GM19455 (cell line): Measurements from ENCODE around the gene HPSE.

ENCODE experiments used
- ATAC-seq: cut with Tn5 transposase; IDR thresholded peaks from one replicate; pipeline ENCODE4 v1.9.1; 2021; ENCODE audit not compliant: unreplicated experiment

The HPSE gene

DNA sequence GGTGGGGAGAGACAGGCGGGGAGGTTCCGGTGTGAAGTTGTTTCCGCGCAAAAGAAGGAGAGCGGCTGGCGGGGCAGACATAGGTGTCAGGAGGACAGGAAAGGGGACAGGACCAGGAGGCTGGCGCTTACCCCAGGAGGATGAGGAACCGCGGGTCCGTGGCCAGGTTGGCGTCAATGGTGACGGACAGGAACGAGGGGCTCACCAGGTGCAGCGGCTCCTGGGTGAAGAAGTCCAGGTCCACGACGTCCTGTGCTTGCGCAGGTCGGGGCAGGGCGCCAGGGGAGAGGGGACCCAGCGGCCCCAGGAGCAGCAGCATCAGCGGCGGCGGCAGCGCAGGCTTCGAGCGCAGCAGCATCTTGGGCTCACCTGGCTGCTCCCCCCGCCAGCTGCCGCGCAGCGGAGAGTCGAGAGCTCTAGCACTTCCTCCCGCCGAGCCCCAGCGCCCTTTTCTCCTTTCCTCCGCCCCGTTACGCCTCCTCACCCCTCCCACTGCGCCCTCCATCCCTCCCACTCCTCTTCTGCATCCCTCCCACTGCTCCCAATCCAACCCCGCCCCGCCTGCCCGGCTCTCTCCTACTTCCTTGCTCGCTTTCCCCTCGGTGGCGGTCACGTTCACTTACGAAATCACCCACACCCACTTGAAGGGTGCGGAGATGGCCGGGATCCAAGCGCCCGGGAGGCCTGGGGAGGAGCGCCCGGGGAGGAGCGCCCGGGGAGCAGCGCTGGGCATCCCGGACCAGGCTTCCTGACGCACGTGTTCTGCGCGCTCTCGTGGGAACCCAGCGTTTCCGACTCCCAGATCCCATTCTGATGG, at the start of gene HPSE:
Gene HPSE (minus strand): TSS at position 424 of the 817 bp plus-strand sequence. CDS start 66 bp downstream, at position 358.
- peak; percentile 95 for ATAC-seq

DNA sequence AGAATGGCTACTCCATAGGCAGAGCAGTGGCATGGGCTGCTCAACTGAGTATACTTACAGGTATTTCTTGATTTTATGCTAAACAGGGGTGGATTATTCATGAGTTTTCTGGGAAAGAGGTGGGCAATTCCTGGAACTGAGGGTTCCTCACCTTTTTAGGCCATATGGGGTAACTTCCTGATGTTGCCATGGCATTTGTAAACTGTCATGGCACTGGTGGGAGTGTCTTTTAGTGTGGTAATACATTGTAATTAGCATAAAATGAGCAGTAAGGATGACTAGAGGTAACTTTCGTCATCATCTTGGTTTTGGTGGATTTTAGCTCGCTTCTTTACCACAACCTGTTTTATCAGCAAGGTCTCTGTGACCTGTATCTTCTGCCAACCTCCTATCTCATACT, 48.2 kb upstream of the HPSE start:
- no peak for ATAC-seq

DNA sequence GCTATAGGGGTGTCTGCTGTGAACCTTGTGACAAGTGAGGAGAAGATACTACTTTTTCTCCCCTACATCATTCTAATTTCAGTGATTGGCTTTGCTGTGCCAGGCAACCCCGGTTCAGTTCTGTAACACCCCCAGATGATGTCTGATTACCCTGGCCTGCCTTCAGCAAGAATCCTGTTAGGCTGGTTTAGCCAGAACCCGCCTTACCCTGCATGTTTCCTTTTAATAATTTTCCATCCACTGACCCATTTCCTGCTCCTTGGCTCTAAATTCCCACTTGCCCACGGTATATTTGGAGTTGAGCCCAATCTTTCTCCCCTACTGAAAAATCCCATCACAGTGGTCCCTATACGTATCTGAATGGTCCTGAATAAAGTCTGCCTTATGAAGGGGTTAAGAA, 46.5 kb upstream of the HPSE start:
- no peak for ATAC-seq

DNA sequence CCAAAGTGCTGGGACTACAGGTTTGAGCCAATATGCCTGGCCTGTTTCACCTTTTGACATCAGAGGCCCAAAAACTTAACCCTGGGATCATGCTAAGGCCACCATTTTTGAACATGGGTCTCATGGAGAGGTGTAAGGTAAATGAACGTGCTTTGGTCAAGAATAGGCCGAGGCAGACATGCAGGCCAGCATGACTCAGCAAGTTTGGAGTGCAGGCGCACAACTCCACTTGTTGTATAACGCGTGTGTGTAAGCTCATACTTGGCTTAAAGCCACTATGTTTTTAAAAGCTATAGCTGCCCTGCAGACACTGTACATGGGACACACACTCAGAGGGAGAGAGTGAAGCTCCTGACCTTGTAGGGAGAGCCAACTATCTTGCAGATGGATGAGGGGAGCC, 43.8 kb upstream of the HPSE start:
- ATAC-seq, result no peak

DNA sequence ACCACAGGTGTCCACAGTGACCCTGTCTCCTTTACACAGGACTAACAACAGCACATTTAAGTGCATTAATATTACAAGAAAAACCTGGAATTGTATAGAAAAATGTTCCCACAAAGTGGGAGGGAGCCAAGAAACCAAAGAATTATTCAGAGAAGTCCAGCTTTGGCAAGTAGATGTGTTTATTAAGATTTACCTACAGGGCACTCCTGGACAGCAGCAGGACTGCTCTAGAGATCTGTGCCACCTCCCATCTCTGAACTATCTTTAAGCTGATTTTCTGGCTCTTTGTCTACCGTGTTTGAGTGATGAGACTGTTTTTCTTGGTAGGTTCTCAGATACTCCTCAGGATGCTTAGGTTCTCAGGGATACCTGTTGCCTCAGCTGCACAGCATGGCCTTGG, 38.3 kb upstream of the HPSE start:
- no peak for ATAC-seq

DNA sequence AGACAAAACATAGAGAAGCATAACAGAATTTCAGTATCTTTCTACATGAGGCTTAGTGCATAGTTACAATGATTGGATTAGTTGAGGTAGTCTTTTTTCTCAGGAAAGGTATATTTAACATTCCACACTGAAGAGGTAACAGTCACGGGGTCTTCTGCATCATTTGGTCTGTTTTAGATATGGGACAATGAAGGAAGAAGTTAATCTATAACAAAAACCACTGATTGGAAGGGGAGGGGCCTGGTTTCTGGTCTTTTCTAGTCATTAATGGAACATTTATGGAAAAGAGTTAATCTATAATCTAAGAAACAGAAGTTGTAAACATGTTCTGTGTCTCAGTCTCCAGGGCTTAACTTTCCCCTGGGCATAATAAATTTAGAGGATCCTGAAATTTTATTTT, 37.3 kb upstream of the HPSE start:
- ATAC-seq, result no peak

DNA sequence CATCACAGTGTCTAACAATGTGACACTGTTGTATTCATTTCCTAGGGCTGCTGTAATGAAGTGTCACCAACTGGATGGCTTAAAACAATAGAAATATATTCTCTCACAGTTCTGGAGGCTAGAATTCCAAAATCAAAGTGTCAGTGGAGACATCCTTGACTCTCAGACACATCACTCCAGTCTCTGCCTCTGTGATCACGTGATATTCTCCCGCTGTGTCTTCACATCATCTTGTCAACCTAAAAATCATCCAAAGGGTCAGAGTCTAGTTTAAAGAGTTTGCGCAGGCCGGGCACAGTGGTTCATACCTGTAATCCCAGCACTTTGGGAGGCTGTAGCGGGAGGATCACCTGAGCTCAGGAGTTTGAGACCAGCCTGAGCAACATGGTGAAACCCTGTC, 36.6 kb upstream of the HPSE start:
- ATAC-seq, result no peak

DNA sequence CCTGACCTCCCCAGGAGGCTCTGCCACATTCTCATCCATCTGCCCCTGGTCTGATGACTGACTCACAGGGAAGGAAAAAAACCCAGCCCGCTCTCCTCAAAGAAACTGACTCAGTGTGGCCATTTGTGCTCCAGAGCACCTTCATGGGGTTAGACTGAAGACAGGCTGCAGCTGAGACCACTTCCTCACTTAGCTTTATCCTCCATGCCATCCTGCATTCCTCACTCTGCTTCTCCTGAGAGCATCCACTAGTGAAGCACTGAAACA, 35.9 kb upstream of the HPSE start:
- no peak for ATAC-seq

DNA sequence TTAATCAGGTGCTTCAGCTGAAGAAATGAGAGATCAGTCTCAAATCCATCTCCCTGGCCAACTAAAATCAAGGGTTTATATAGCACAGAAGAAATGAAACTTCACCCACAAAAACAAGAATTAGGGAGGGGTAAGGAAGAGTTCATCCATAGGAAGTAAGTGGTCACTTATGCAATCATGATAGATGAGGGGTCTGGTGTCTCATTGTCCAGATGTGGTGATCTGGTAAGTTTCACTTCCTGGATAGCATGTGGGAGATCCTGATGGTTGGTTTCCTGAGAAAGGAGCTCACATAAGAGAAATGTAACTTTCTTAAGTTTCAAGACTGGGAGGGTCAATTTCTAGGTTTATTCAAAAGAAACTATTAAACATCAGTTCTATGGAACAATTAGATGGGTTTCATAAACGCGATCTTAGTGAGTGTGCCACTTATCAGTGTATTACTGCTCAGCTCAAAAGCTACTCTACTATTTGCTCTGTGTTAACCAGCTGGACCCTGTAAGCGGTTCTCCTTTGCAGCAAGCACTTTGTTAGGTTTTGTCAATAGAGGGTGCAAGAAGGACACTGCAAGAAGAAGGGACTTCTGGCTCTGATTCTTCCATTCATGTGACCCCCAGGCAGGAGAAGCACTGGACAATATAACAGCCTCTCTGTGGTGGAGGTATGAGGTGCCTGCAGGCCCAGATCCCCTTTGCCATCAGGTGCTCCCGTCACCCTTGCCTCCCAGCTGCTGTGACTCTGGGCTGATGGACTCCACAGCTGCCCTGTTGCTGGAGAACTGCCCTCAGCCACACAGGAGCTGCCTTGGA, 35.4 kb upstream of the HPSE start:
- ATAC-seq, result no peak

DNA sequence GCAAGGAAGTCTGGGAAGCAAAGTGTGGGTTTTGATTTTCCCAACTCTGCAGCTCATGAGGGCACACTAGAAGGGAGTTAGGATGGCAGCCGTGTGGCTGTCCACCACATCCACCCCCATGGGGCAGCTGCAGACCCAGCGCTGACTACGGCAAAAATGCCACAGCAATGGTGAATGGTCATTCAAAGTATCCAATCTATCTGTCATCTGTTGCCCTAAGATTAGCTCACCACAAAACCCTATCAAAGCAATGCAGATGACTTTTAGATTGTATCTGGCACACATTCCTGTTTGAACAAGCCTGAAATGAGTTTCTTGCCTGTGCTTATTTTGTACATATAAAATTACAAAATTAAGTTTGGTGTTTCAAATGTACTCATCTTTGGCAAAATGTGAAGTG, 29.7 kb upstream of the HPSE start:
- no peak for ATAC-seq

DNA sequence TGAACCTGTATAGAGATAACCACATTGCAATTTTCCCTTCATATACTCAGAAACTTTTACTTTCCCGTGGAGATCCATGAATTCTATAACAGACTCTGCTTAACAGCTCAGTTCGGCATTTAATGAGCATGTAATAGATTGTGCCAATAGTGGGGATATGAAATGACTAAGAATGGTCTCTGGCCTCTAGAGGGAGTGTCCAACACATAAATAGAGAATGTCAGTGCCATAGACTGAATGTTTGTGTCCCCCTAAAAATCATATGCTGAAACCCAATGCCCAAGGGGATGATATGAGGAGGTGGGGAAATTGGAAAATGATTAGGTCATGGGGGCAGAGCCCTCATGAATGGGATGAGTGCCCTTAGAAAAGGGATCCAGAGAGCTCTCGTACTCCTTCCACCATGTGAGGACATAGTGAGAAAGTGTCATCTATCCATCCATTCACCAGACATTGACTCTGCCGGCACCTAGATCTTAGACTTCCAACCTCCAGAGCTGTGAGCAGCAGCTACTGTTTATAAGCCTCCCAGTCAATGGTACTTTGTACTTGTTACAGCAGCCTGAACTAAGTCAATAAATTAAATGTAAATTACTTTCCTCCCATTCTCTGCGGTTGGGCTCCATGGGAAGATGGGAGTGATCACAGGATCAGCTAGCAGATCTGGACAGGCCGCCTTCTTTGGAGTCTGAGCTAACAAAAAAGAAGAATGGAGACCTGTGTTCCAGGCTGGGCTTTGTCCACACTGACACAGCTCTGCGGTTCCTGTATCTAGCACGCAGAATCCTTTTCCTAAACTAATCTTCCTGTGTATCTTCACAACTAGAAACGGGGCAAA, 28.1 kb upstream of the HPSE start:
- ATAC-seq, result peak; percentile 56

DNA sequence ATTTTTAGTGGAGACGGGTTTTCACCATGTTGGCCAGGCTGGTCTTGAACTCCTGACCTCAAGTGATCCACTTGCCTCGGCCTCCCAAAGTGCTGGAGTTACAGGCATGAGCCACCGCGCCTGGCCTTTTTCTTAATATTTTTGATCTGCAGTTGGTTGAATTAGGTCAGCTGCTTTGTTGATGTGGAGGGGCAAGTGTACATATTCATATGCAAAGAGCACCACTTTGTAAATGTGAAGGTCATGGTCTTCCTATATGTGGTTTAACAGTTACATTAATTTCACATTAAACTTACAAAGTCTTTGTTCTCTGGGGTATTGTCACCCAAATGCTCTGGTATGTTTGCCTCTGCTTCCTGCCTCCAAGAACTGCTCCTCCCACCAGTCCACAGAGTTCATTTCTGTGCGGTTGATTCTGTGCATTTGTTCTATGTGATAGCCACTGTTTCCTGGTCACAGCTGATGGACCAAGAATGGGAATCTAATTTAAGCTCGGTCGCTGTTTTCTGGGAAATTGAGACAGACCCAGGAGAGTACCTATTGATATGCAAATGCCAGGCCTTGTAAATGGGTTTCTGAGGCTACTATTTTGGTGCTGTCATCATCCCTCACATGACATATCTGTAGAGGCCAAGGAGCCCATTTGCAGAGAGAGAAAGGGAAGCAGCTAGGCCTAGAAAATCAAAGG, 26.9 kb upstream of the HPSE start:
- ATAC-seq, result no peak

DNA sequence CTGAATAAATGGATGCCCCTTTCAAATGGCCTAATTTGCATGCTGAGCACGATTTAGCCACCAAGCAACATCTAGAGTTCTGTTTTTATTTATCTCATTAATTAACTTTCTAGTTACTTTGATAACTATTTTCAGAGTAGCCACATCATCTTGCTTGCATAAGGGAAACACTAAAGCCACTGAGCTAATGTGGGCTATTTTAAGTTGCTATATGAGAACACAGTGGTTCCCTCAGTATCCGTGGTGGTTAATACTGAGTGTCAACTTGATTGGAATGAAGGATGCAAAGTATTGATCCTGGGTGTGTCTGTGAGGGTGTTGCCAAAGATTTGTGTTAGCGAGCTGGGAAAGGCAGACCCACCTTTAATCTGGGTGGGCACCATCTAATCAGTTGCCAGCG, 25.4 kb upstream of the HPSE start:
- ATAC-seq, result no peak

DNA sequence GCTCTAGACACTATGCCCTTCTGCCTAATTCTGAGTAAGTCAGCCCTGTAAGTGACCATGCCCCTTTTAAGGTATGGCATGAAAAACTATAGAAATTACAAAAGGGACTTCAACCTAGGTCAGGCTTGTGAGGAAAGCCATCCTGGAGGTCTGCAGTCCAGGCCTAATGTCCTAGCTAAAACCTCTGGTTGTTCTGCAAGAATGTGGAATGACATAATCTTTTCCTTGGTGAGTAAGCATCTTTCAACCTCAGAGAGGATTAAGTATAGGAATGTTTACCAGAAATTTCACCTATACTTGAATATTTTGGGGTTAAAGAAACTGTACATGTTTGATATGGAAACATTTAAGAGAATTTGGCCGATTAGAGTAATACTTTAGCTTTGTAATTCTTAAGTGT, 23.8 kb upstream of the HPSE start:
- ATAC-seq, result no peak

DNA sequence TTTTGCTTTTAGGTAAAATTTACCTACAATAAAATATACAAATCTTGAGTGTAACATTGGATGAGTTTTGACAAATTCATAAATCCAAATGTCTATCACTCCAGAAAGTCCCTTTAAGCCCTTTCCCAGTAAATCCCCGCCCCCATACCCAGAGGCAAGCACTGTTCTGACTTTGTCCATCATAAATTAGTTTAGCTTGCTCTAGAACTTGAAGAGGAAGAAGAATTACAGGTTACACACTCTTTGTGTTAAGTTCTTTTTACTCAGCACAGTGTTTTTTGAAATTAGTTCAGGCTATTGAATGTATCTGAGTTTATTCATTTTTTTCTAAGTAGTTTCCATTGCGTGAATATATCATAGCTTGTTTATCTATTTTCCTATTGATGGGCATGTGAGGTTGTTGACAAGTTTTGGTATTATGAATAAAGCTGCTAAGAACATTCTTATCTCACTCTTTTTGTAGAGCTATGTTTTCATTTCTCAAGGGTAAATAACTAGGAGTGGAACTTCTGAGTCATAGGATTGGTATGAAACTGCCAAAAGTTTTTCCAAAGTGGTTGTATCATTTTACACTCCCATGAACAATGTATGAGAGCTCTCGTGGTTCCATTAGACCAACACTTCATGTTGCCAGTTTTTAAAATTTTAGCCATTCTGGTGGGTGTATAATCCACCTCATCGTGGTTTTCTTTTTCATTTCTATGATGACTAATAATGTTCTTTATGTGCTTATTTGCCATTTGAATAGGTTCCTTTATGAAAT, 22.4 kb upstream of the HPSE start:
- ATAC-seq, result peak; percentile 61

DNA sequence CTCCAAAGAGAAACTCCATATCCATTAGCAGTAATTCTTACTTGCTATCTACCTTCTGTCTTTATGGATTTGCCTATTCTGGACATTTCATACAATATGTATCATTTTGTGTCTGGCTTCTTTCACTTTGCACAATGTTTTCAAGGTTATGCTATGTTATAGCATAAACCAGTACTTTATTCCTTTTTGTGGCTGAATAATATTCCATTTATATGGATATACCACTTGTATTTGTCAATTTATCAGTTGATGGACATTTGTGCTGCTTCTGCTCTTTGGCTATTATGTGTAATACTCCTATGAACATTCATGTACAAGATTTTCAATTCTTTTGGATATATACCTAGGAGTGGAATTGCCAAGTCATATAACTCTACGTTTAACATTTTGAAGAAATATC, 18.9 kb upstream of the HPSE start:
- ATAC-seq, result no peak

DNA sequence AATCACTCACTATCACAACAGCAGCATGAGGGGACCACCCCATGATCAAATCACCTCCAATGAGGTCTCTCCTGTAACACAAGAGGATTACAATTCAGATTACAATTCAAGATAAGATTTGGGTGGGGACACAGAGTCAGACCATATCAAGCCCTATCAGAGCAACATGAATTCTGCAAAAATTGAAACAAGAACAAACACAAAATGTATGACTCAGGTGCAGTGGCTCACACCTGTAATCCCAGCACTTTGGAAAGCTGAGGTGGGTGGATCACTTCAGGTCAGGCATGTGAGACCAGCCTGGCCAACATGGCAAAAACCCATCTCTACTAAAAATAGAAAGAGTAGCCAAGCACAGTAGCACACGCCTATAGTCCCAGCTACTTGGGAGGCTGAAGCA, 13.4 kb upstream of the HPSE start:
- ATAC-seq, result no peak

DNA sequence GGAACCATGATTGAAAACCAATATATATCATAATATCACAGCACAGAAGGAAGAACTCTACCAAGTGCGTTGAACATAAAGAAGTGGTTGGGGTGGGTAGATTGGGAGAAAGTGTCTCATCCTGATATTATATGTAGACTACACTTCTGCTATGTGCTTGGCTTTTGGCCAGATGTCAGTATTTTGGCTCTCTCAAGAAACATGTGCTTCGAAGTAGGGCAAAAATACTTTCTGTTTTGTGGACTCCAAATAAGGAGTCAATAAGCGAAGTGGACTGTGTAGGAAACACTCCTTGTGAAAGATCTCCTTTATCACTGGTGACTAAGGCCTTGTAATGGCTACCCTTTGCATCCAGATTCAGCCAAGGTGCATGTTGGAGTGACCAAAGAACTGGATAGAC, 7.8 kb upstream of the HPSE start:
- ATAC-seq, result no peak

DNA sequence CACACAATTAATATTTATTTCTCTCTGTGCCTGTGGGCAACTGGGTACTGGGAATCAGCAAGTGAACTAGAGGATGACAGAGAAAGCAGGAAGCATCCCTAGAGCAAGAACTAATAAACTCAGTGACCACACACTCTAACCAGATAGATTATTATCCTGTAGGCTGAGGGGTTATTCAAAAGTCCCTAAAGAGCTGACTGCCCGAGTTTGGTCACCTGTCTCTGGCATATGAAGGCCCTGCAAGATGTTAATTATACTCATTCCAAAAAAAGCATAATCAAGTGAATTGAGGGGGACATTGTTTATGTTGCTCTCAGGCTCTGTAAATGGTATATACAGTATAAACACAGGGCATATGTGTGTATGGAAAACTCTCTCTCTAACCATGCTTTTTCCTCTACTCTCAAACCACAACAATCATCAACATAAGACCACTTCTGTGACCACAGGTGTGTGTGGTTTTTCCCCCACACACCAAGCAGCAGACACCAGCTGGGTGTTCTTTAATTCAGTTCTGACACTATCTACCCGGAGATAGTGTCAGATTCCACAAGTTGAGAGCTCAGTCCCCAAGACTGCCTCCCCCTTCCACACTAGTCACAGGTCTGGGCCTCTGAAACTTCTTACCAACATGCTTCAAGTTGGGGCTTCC, 6.2 kb upstream of the HPSE start:
- no peak for ATAC-seq

DNA sequence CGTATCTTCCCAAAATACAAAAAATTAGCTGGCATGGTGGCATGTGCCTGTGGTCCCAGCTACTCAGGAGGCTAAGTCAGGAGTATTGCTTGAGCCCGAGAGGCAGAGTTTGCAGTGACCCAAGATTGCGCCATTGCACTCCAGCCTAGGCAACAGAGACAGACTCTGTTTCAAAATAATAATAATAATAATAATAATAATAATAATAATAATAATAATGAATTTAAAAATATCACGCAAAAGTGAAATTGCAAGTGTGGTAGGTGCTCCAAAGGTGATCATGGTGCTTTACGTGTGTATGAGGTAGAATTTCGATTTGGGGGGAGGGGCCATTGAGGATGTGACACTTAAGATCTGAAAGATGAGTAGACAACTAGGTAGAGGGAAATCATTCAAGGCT, 4.9 kb upstream of the HPSE start:
- no peak for ATAC-seq
